ENCODE measurements around the gene CTDP1.

CTDP1 gene

DNA sequence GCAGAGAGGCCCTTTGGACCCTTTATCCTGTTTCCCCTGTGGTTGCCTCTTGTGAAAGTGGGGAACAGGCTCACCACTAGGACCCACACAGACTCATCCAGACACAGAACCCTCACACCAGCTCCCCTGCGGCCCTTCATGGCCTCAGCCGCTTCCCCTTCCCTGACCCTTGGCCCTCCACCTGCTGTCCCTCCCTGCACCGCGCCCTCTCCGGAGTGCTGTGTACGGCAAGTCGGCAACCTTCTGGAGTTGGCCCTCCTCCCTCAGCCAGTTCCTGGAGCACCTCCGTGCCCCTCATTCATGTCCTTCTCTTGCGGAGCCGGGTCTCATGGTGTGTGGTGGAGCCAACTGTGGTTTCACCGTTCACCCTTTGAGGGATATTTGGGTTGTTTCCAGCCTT is 44.0 kb downstream of the CTDP1 start:
- no peak for DNase-seq
- TF ChIP-seq GATA1 (IDR thresholded peaks at IDR 0.05; ENCODE audit: low read depth, low read length) (no peak), POLR2A (IDR thresholded peaks at IDR 0.05; ENCODE audit: low read length) (no peak)

DNA sequence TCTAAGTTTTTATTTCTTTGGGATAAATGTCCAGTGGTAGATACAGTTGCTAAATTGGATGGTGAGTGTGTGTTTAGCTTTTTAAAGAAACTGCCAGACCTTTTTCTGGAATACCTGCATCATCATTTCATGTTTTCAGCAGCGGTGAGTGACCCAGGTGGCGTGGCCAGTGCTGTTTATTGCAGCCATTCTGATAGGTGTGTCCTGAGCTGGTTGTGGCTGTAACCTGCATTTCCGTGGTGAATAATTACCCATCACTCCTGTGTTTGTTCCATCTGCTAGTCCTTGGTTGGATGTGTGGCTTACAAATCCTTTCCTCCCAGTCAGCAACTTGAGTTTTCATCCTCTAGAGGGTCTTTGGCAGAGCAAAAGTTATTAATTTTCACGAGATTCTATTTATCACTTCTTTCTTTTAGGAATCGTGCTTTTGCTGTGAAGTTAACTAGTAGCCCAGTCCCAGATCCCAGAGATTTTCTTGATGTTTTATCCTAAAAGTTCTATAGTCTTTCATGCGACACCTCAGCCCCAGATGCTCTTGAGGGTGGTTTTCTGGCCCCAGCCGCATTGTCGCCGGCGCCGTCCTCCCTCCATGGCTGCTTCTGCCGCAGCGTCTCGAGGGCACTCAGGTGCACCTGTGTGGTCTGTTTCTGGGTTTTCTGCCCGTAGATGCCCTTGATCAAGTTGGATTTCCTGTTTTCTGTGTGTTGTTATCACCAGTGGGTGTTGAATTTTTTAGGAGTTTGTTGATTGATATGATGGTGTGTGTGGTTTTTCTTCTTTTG is 44.9 kb downstream of the CTDP1 start:
- TF ChIP-seq GATA1 (IDR thresholded peaks at IDR 0.05; ENCODE audit: low read depth, low read length), result no peak
- no peak for TF ChIP-seq POLR2A (IDR thresholded peaks at IDR 0.05; ENCODE audit: low read length)

DNA sequence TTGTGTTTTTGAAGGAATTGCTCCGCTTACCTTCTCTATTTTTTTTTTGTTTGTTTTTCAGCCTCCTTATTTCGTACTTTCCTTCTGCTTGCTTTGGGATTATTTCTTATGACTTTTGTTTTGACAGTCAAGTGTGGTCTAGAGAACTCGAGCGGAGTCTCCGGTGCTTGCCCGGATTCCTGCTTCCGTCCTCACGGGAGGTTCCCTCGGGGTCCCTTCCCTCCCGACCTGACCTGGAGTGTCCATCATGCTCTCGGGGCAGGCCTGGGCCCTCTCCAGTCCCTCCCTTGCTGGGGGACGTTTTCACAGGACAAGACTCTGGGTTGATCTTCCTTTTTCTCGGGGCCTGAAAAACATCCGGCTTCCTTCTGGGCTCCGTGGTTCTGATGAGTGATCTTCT is 45.9 kb downstream of the CTDP1 start:
- TF ChIP-seq POLR2A (IDR thresholded peaks at IDR 0.05; ENCODE audit: low read length) (no peak), GATA1 (IDR thresholded peaks at IDR 0.05; ENCODE audit: low read depth, low read length) (no peak)
- DNase-seq, result no peak

More for the DNA sequence above, 44.9 kb downstream of the CTDP1 start:
- DNase-seq, result no peak

DNA sequence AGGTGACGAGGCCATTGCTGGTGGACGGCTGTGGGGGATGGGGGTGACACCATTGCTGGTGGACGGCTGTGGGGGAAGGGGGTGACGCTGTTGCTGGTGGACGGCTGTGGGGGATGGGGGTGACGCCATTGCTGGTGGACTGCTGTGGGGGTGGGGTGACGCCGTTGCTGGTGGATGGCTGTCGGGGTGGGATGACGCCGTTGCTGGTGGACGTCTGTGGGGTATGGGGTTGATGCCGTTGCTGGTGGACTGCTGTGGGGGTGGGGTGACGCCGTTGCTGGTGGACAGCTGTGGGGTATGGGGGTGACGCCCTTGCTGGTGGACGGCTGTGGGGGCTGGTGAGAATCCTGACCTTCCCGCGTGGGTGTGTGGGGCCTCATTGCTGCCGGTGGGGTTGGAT is 47.1 kb downstream of the CTDP1 start:
- no peak for DNase-seq
- no peak for TF ChIP-seq GATA1 (IDR thresholded peaks at IDR 0.05; ENCODE audit: low read depth, low read length)
- TF ChIP-seq POLR2A (IDR thresholded peaks at IDR 0.05; ENCODE audit: low read length), result no peak

DNA sequence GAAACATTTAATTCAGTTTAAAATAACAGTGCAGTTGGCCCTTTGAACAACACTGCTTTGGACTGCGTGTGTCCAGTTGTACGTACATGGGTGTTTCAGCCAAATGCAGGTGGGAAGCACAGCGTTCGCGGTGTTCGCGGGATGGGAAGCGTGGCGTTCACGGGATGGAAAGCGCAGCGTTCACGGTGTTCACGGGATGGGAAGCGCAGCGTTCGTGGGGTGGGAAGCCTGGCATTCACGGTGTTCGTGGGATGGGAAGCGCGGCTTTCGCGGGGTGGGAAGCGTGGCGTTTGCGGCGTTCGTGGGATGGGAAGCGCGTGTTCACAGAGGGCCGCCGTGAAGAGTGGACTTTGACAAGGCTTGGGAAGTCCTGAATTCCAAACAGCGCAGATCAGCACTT is 47.6 kb downstream of the CTDP1 start:
- TF ChIP-seq GATA1 (IDR thresholded peaks at IDR 0.05; ENCODE audit: low read depth, low read length), result no peak
- TF ChIP-seq POLR2A (IDR thresholded peaks at IDR 0.05; ENCODE audit: low read length), result no peak
- DNase-seq, result no peak

DNA sequence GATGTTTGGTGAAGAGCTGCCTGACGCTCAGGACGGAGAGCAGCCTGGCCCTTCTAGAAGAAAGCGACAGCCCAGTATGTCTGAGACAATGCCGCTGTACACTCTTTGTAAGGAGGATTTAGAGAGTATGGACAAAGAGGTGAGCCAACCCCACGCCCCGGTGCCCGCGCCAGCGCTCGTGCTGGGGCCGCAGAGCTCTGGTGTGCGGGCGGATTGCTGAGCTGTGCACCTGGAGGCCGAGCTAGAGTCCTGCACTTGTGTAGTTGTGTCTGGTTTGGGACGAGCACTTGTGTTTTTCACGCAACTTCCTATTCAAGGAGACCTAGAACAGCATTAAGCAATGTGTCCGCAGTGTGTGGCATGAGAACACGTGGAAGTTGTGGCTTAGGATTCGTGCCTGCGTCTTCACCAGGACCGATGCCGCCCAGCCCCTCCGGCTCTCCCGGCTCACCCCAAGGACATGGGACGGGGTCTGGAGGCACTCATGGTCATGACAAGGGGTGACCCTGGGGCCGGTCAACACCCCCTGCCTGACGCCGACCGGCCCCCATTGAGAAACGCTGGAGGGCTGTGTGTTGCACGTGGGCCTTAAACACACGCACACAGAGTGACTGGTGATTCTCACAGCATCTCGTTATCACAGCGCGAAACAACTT is 49.5 kb downstream of the CTDP1 start:
- TF ChIP-seq POLR2A (IDR thresholded peaks at IDR 0.05; ENCODE audit: low read length) (no peak), GATA1 (IDR thresholded peaks at IDR 0.05; ENCODE audit: low read depth, low read length) (no peak)
- DNase-seq, result no peak

DNA sequence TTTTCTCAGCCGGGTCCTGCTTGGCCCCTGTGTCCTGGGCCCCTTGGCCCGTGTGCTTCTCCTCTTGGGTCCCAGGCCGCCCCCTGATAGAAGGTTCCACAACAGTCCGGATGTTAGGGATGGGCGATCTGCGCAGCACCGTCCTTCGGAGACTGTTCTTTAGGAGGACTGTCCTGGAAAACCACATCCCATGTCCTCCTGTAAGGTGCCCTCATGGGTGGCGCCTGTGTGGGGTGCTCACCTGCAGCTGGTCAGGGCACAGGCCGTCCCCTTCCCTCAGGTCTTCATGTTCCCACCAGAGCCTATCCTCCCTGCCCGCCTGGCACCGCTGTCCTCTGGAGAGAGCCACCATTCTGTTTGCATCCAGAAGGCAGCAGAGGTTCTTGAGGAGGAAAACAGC is 50.0 kb downstream of the CTDP1 start:
- TF ChIP-seq GATA1 (IDR thresholded peaks at IDR 0.05; ENCODE audit: low read depth, low read length) (no peak), POLR2A (IDR thresholded peaks at IDR 0.05; ENCODE audit: low read length) (no peak)
- no peak for DNase-seq

DNA sequence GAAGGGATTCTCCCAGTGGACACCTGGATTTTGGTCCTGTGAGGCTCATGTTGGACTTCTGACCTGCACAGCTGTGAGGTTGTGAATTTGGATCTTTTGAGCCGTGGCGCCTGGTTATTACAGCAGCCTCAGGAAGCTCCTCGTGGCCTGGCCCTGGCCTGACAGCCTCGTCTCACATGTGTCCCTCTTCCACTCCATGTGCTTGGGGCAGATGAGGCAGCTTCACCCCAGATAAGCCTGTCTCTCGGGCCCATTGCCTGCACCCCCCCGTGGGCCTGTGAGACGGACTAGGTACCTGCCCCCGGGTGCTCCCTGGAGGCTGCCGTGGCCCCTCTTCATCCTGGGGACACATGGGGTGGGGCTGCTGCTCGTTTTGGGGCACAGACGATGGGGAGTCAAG is 51.2 kb downstream of the CTDP1 start:
- TF ChIP-seq GATA1 (IDR thresholded peaks at IDR 0.05; ENCODE audit: low read depth, low read length), result no peak
- no peak for TF ChIP-seq POLR2A (IDR thresholded peaks at IDR 0.05; ENCODE audit: low read length)
- no peak for DNase-seq

DNA sequence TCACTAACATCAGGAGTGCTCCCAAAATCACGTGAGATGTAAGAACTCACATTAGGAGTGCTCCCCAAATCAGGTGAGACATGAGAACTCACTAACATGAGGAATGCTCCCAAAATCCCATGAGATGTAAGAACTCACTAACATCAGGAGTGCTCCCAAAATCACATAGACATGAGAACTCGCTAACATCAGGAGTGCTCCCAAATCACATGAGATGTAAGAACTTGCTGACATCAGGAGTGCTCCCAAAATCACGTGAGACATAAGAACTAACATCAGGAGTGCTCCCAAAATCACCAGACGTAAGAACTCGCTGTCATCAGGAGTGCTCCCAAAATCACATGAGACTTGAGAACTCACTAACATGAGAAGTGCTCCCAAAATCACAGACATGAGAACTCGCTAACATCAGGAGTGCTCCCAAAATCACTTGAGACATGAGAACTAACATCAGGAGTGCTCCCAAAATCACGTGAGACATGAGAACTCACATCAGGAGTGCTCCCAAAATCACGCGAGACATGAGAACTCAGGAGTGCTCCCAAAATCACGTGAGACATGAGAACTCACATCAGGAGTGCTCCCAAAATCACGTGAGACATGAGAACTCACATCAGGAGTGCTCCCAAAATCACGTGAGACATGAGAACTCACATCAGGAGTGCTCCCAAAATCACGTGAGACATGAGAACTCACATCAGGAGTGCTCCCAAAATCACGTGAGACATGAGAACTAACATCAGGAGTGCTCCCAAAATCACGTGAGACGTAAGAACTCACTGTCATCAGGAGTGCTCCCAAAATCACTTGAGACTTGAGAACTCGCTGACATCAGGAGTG is 52.5 kb downstream of the CTDP1 start:
- DNase-seq, result peak; percentile 49 to 53

DNA sequence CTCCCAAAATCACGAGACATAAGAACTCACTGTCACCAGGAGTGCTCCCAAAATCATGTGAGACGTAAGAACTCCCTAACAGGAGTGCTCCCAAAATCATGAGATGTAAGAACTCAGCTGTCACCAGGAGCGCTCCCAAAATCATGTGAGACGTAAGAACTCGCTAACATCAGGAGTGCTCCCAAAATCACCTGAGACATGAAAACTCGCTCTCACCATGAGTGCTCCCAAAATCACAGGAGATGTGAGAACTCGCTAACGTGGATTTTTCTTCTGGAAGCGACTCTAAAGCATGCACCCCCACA is 53.1 kb downstream of the CTDP1 start:
- peak; percentile 36 to 53 for DNase-seq
- TF ChIP-seq GATA1 (IDR thresholded peaks at IDR 0.05; ENCODE audit: low read depth, low read length) (no peak), POLR2A (IDR thresholded peaks at IDR 0.05; ENCODE audit: low read length) (no peak)

DNA sequence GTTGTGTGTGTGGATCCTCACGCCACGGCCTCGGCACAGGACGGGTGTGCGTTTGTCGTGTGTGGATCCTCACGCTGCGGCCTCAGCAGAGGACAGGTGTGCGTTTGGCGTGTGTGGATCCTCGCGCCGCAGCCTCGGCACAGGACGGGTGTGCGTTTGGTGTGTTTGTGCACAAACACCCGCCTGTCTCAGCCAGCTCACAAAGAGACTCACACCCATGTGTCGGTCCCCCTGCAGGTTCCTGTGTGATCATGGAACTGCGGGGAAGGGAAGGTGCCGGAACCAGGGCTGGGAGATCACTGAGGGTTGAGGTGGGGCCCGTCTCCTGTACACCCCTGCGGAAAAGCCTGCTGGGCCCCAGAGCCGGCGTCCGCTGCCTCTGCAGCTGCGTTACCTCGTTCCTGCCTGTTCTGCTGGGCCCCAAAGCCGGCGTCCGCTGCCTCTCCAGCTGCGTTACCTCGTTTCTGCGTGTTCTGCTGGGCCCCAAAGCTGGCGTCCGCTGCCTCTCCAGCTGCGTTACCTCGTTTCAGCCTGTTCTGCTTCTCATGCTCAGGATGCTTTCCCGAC is 53.6 kb downstream of the CTDP1 start:
- no peak for TF ChIP-seq GATA1 (IDR thresholded peaks at IDR 0.05; ENCODE audit: low read depth, low read length)
- TF ChIP-seq POLR2A (IDR thresholded peaks at IDR 0.05; ENCODE audit: low read length), result no peak
- no peak for DNase-seq

DNA sequence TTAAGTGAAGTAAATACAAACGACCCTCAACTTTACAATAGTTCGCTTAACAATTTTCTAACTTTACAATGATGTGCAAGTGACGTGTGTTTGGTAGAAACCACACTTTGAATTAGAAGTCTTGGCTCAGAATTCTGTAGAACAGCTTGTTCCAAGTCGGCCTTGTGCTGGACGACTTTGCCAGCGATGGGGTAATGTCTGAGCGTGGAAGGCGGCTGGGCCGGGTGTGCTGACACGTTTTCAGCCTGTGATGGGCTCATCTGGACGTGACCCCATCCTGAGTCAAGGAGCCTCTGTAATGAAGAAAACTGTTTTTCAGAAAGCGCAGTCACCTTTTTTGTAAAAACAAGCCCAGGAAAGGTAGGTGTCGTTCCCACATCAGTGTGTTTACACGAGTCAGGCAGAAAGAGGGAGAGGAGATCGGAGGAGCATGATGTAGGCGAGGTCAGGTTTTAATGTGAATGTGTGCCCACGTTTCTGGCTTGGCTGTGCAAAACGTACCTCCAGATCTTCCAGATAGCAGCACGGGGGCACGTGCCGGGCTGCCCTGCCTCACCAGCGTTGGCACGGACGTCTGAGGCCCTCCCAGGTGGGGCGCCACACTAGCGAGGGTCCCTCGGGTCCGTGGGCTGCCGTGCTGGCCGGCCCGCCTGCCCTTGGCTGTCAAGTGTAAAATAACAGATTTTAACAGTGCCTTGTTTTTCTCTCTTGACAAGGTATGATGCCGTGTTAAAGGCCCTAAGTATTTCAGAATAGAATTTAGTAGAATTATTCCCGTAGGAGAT is 54.6 kb downstream of the CTDP1 start:
- TF ChIP-seq POLR2A (IDR thresholded peaks at IDR 0.05; ENCODE audit: low read length), result no peak
- TF ChIP-seq GATA1 (IDR thresholded peaks at IDR 0.05; ENCODE audit: low read depth, low read length), result no peak
- no peak for DNase-seq

DNA sequence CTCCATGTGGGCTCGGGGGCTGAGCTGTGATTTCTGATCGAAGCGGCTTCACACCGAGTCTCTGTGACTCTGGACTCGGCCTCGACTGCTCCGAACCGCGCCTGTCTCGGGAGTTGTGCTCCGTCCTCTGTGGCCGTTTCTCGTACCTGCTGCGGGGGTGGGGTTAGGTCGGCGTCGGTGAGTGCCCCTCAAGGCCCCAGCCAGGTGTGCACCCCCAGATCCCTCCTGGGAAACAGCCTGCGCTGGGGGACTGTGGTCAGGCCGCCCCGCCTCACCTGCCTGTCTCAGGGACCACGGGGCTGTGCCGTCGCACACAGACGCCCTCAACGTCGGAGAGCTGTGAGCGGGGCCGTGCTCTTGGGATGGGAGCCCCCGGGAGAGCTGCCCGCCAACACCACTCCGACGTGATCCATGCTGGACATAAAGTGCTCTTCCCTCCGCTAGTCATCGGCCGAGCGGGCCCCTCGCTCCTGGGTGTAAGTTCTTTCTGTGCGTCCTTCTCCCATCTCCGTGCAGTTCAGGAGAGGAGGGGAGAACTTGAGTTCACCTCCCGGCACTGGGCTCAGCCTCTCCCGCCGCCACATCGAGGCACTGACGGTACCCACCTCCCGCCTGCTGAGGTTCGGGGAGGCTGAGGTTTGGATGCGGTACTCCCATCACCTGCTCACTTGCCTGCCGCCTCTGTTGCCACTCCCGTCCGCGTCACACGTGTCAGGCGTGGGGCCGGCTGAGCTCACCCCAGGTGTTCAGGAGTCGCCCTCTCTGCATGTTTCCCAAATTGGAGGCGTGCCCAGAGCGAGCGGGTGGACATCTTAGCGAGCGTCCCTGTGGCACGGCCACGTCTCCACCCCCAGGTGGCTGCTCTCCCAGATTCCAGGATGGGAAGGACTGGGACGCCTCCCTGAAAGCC is 55.7 kb downstream of the CTDP1 start:
- DNase-seq, result no peak
- TF ChIP-seq GATA1 (IDR thresholded peaks at IDR 0.05; ENCODE audit: low read depth, low read length) (no peak), POLR2A (IDR thresholded peaks at IDR 0.05; ENCODE audit: low read length) (no peak)
